Left ventricle myocardium inferior (tissue), 1 donor: Measurements from ENCODE around the gene FLRT2. TPM values are rescaled to one million over a fixed set of nuclear protein-coding genes. Genes with fewer than 3 reads are reported as not detected.

Experiments used
- DNase-seq: peaks from one replicate; pipeline ENCODE4 v3.0.0-alpha.2; 2020
- H3K27ac ChIP-seq: fragments of 200-600 bp; replicated peaks from 2 replicates; pipeline ENCODE4 v1.8.0; 2021
- H3K27me3 ChIP-seq: fragments of 200-600 bp; 2 replicates; pipeline ENCODE4 v1.8.0; 2021; ENCODE audit warnings: low read depth
- H3K36me3 ChIP-seq: fragments of 200-600 bp; 2 replicates; pipeline ENCODE4 v1.8.0; 2021
- H3K4me1 ChIP-seq: fragments of 200-600 bp; 2 replicates; pipeline ENCODE4 v1.8.0; 2021
- H3K4me3 ChIP-seq: fragments of 200-600 bp; 2 replicates; pipeline ENCODE4 v1.8.0; 2021; ENCODE audit warnings: mild to moderate bottlenecking, moderate library complexity
- H3K9me3 ChIP-seq: fragments of 200-600 bp; replicated peaks from 2 replicates; pipeline ENCODE4 v1.8.0; 2021
- intact Hi-C: fragments of 100-400 bp; cut with micrococcal nuclease; formaldehyde crosslinking; loops from one replicate; pipeline ENCODE4 v1.11.0; 2022
- total RNA-seq: library from RNA; stranded (reverse); fragmentation: NEBNext Ultra II Directional; extraction: Animal tissue kit (Norgen Biotek cat#: 25700); gene quantifications from one replicate; pipeline ENCODE4 v1.2.1, GENCODE V29; 2021
- TF ChIP-seq, protein P1 (sequence below): fragments of 200-600 bp; IDR thresholded peaks from 2 replicates; pipeline ENCODE4 v1.8.0; 2021; ENCODE audit warnings: antibody characterized with exemption, mild to moderate bottlenecking, borderline replicate concordance
- donor health status: DM: no; HTN: yes; CAD: no; lungs with severe emphysema.

The FLRT2 gene
- total RNA-seq, 1 donor from 2014 or later: 4.7 TPM

DNA sequence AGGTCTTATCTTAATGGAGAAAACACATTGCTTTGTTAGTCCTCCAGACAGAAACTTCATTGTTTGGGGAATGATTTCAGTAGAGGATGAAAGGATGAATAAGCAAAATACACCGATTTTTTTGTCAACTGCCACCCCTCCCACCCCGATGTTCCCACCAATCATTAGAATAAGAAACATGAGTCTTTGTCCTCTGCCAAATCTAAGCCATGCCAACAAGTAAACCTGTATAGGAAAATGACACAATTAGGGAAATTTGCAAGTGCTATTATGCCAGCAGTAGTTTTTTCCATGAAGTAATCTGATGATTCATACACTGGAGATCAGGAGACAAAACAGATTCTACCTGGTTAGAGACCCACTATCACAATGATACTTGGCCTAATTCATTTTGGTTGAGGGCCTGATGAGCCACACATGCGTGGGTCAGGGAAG lies 35.9 kb downstream of the FLRT2 start:
- intact Hi-C loops: no loop called here

DNA sequence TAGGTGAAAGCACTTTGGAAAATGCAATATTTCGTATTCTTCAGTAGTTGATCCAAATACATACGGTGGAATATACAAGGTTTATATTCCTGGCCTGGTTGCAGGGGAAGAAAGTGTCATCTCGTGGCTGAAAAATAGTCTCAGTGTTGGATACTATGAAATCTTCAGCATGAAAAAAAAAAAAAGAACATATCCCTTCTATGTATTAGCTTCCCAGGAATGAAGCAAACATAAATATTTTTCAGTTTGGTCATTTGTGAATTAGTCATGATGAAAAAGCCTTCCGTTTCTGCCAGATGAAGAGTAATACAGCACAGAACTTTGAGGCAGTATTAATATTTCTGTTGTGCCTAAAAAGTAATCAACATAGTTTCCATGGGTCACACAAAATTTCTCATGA lies 36.7 kb downstream of the FLRT2 start:
- H3K9me3 ChIP-seq: peaks cover 3% of the 10 kb centered on the region
- H3K27me3 ChIP-seq: no peaks in the 10 kb centered on the region
- H3K4me3 ChIP-seq: no peak overlapping the region
- no peak overlapping the region for H3K27ac ChIP-seq
- intact Hi-C loops: no loop called here
- TF ChIP-seq, protein P1, sequence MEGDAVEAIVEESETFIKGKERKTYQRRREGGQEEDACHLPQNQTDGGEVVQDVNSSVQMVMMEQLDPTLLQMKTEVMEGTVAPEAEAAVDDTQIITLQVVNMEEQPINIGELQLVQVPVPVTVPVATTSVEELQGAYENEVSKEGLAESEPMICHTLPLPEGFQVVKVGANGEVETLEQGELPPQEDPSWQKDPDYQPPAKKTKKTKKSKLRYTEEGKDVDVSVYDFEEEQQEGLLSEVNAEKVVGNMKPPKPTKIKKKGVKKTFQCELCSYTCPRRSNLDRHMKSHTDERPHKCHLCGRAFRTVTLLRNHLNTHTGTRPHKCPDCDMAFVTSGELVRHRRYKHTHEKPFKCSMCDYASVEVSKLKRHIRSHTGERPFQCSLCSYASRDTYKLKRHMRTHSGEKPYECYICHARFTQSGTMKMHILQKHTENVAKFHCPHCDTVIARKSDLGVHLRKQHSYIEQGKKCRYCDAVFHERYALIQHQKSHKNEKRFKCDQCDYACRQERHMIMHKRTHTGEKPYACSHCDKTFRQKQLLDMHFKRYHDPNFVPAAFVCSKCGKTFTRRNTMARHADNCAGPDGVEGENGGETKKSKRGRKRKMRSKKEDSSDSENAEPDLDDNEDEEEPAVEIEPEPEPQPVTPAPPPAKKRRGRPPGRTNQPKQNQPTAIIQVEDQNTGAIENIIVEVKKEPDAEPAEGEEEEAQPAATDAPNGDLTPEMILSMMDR: no peak
- no peaks in the 10 kb centered on the region for H3K36me3 ChIP-seq
- DNase-seq: no peak
- no peaks in the 10 kb centered on the region for H3K4me1 ChIP-seq

More for the DNA sequence above, 35.9 kb downstream of the FLRT2 start:
- H3K9me3 ChIP-seq: peaks cover 3% of the 10 kb centered on the region
- TF ChIP-seq, protein P1: no peak
- no peak overlapping the region for H3K27ac ChIP-seq
- H3K27me3 ChIP-seq: no peaks in the 10 kb centered on the region
- H3K36me3 ChIP-seq: no peaks in the 10 kb centered on the region
- no peaks in the 10 kb centered on the region for H3K4me1 ChIP-seq
- no peak for DNase-seq
- no peak overlapping the region for H3K4me3 ChIP-seq

DNA sequence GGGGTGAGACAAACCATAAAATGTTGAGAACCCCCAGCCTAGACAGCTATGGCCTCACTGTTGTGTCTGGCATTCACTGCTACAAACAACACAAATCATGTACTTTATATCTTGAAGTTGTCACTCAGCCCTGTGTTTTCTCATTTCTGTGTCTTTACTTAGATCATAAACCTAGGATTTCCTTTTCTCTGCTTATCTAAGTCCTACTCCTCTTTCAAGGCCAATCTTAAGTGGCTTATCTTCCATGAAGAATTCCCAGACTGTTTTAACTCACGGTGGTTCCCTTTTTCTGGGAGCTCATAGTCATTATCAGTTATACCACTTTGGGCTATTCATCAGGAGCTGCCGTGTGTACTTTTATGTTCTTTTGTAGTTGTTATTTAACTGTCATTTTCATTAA lies 42.1 kb downstream of the FLRT2 start:
- H3K4me1 ChIP-seq: no peaks in the 10 kb centered on the region
- no peaks in the 10 kb centered on the region for H3K27me3 ChIP-seq
- intact Hi-C loops: no loop called here
- H3K9me3 ChIP-seq: no peaks in the 10 kb centered on the region
- H3K4me3 ChIP-seq: no peak overlapping the region
- H3K27ac ChIP-seq: no peak overlapping the region
- no peaks in the 10 kb centered on the region for H3K36me3 ChIP-seq
- TF ChIP-seq, protein P1: no peak
- DNase-seq: no peak

DNA sequence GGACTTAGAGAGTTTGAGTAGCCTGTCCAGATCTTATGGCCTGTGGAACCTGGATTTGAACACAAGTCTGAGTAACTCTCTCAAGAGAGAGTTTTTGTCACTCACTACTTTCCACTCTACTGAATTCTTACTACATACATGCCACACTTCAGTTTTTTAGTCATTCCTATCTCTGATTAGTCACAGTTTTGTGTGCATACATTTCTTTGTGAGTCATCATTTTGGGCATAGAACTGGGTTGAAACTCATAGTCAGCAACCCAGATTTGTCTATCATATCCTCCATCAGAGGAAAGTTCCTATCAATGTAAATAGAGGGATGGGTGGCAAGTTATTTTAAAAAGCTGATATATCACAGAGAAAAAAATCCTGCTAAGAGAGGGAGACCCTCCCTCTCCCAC lies 42.9 kb downstream of the FLRT2 start:
- H3K36me3 ChIP-seq: no peaks in the 10 kb centered on the region
- H3K4me3 ChIP-seq: no peak overlapping the region
- no peaks in the 10 kb centered on the region for H3K4me1 ChIP-seq
- TF ChIP-seq, protein P1: no peak
- no peak for DNase-seq
- no peaks in the 10 kb centered on the region for H3K27me3 ChIP-seq
- no peak overlapping the region for H3K27ac ChIP-seq
- intact Hi-C loops: no loop called here
- H3K9me3 ChIP-seq: no peaks in the 10 kb centered on the region

DNA sequence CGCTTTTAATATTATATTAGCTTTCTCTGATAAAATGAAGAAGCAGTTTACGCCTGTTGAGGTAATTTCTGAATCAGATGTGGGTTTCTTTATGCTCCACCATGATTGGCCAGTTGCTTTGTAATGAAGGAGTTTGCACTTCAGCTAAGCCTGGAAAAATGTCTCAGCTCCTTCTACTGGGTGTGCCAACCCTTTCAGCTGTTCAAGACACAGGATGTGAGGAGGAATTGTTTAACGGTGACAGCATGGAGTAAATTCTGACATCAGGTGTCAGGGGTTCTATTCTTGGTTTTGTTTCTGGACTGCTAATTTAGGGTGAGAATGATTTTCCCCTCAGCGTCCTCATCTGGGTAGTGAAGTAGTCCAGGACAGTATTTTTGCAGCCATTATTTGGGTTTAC lies 43.5 kb downstream of the FLRT2 start:
- no peaks in the 10 kb centered on the region for H3K4me1 ChIP-seq
- no peaks in the 10 kb centered on the region for H3K27me3 ChIP-seq
- H3K27ac ChIP-seq: no peak overlapping the region
- TF ChIP-seq, protein P1: no peak
- H3K9me3 ChIP-seq: no peaks in the 10 kb centered on the region
- H3K4me3 ChIP-seq: no peak overlapping the region
- intact Hi-C loops: no loop called here
- H3K36me3 ChIP-seq: no peaks in the 10 kb centered on the region
- no peak for DNase-seq
